Mesendoderm (in vitro differentiated cells): ENCODE data around the gene SMTNL2.

Experiments used
- DNase-seq: peaks from one replicate; pipeline ENCODE4 v3.0.0; 2013
- H2AK5ac ChIP-seq: 2 replicates; pipeline ENCODE4 v1.6.1; 2013; ENCODE audit warnings: low read length, inconsistent platforms
- H2BK120ac ChIP-seq: 2 replicates; pipeline ENCODE4 v1.6.1; 2013; ENCODE audit warnings: low read depth, mild to moderate bottlenecking, low read length, moderate library complexity, mixed read lengths
- H2BK15ac ChIP-seq: replicated peaks from 2 replicates; pipeline ENCODE4 v1.6.1; 2013; ENCODE audit warnings: low read depth, mild to moderate bottlenecking, moderate library complexity
- H2BK5ac ChIP-seq: 2 replicates; pipeline ENCODE4 v1.6.1; 2013; ENCODE audit warnings: low read length, inconsistent platforms
- H3K18ac ChIP-seq: 2 replicates; pipeline ENCODE4 v1.6.1; 2013; ENCODE audit warnings: mild to moderate bottlenecking, low read length, mixed read lengths
- H3K23ac ChIP-seq: one replicate; pipeline ENCODE4 v1.6.1; 2013; ENCODE audit warnings: low read length
- H3K27ac ChIP-seq: 2 replicates; pipeline ENCODE4 v1.5.1; 2013; ENCODE audit warnings: low read depth, mild to moderate bottlenecking, inconsistent platforms, low read length, moderate library complexity
- H3K27me3 ChIP-seq: 2 replicates; pipeline ENCODE4 v1.6.1; 2013; ENCODE audit warnings: low read length, control low read depth, mild to moderate bottlenecking, inconsistent platforms; ENCODE audit not compliant: insufficient read depth, poor library complexity
- H3K36me3 ChIP-seq: 2 replicates; pipeline ENCODE4 v1.6.1; 2013; ENCODE audit warnings: low read length, inconsistent platforms; ENCODE audit not compliant: control insufficient read depth, insufficient read depth
- H3K4ac ChIP-seq: one replicate; pipeline ENCODE4 v1.6.1; 2013; ENCODE audit warnings: low read depth, mild to moderate bottlenecking, low read length, moderate library complexity
- H3K4me1 ChIP-seq: 2 replicates; pipeline ENCODE4 v1.6.1; 2013; ENCODE audit warnings: low read depth, low read length, inconsistent platforms; ENCODE audit not compliant: control insufficient read depth
- H3K4me2 ChIP-seq: 2 replicates; pipeline ENCODE4 v1.6.1; 2013; ENCODE audit warnings: low read length
- H3K4me3 ChIP-seq: 2 replicates; pipeline ENCODE4 v1.5.1; 2013; ENCODE audit warnings: mild to moderate bottlenecking, low read length
- H3K56ac ChIP-seq: one replicate; pipeline ENCODE4 v1.6.1; 2013; ENCODE audit warnings: low read length
- H3K79me1 ChIP-seq: 2 replicates; pipeline ENCODE4 v1.6.1; 2013; ENCODE audit warnings: low read length, inconsistent platforms
- H3K79me2 ChIP-seq: 2 replicates; pipeline ENCODE4 v1.6.1; 2013; ENCODE audit warnings: mild to moderate bottlenecking, low read length; ENCODE audit not compliant: control insufficient read depth, insufficient read depth
- H3K9ac ChIP-seq: 2 replicates; pipeline ENCODE4 v1.6.1; 2013; ENCODE audit warnings: low read length, inconsistent platforms
- H4K5ac ChIP-seq: one replicate; pipeline ENCODE4 v1.6.1; 2013; ENCODE audit warnings: low read length
- H4K8ac ChIP-seq: one replicate; pipeline ENCODE4 v1.6.1; 2013; ENCODE audit warnings: low read depth, mild to moderate bottlenecking, control low read depth, low read length, moderate library complexity
- WGBS: extraction: QIAGEN DNeasy Blood & Tissue Kit; methylation state at CpG from one replicate; pipeline ENCODE4 v1.1.7; 2013; ENCODE audit warnings: low lambda C conversion rate, missing lambda C conversion rate; ENCODE audit not compliant: insufficient coverage; ENCODE audit errors: extremely low coverage; 5-methylcytosine and 5-hydroxymethylcytosine counted together

The SMTNL2 gene

DNA sequence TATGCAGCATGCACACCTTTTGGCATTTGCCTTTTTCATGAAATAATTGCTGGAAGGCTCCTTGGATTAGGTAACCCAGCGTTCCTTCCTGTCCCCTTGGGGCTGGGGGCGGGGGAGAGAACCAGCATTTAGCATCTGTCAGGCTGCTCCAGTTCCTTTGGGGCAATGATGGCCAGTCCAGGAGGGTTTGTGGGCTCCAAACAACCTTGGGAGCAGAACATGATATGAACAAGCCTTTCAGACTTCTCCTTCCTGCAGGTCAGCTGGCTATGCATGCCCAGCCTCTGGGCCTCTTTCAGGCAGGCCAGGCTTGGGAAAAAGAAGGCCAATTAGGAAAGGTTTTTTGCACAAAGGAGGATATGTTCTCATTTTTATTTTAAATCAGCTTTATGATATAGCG, 1.1 kb upstream of the SMTNL2 start:
- H3K9ac ChIP-seq = no peak overlapping the region
- no CpG with 5 or more reads among the region's 3 CpGs for WGBS
- no peak overlapping the region for H3K23ac ChIP-seq
- DNase-seq = no peak
- H4K5ac ChIP-seq = no peak overlapping the region
- no peak overlapping the region for H3K18ac ChIP-seq
- H3K79me2 ChIP-seq = no peaks in the 10 kb centered on the region
- no peak overlapping the region for H2AK5ac ChIP-seq
- H4K8ac ChIP-seq = no peak overlapping the region
- H2BK120ac ChIP-seq = no peak overlapping the region
- peaks cover 15% of the 10 kb centered on the region for H3K27me3 ChIP-seq
- no peak overlapping the region for H3K27ac ChIP-seq
- H3K79me1 ChIP-seq = no peaks in the 10 kb centered on the region
- no peaks in the 10 kb centered on the region for H3K4me1 ChIP-seq
- no peak overlapping the region for H3K4me3 ChIP-seq
- H3K4me2 ChIP-seq = no peak overlapping the region
- H3K36me3 ChIP-seq = no peaks in the 10 kb centered on the region
- H3K56ac ChIP-seq = no peak overlapping the region
- H3K4ac ChIP-seq = no peak overlapping the region
- no peak overlapping the region for H2BK15ac ChIP-seq
- H2BK5ac ChIP-seq = no peak overlapping the region

DNA sequence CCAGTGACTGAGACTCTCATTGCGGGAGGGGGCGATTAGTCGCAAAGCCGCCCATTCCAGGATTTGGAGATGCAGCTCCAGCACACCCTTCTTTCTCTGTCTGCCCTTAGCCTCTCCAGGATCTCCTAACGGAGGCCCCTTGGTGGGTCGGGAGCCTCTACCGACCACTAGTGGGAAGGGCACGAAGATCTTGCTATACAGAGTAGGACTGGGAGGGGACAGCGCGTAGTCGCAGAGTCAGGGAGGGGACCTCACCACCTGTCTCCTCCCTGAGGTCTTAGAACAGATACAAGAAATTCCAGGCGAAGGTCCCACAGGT, 588 bp upstream of the SMTNL2 start:
- H3K9ac ChIP-seq = peak overlapping the region; percentile 19
- H3K4ac ChIP-seq = no peak overlapping the region
- H3K27ac ChIP-seq = no peak overlapping the region
- no peak overlapping the region for H3K56ac ChIP-seq
- H2AK5ac ChIP-seq = no peak overlapping the region
- no peak overlapping the region for H3K4me3 ChIP-seq
- no CpG with 5 or more reads among the region's 12 CpGs for WGBS
- no peak overlapping the region for H4K5ac ChIP-seq
- peak; percentile 80 for DNase-seq
- H3K4me2 ChIP-seq = peak overlapping the region; percentile 78
- no peak overlapping the region for H3K18ac ChIP-seq
- H3K36me3 ChIP-seq = no peaks in the 10 kb centered on the region
- H3K79me1 ChIP-seq = no peaks in the 10 kb centered on the region
- no peak overlapping the region for H2BK15ac ChIP-seq
- peaks cover 15% of the 10 kb centered on the region for H3K27me3 ChIP-seq
- no peak overlapping the region for H2BK120ac ChIP-seq
- no peaks in the 10 kb centered on the region for H3K79me2 ChIP-seq
- H4K8ac ChIP-seq = no peak overlapping the region
- no peak overlapping the region for H3K23ac ChIP-seq
- no peaks in the 10 kb centered on the region for H3K4me1 ChIP-seq
- no peak overlapping the region for H2BK5ac ChIP-seq

DNA sequence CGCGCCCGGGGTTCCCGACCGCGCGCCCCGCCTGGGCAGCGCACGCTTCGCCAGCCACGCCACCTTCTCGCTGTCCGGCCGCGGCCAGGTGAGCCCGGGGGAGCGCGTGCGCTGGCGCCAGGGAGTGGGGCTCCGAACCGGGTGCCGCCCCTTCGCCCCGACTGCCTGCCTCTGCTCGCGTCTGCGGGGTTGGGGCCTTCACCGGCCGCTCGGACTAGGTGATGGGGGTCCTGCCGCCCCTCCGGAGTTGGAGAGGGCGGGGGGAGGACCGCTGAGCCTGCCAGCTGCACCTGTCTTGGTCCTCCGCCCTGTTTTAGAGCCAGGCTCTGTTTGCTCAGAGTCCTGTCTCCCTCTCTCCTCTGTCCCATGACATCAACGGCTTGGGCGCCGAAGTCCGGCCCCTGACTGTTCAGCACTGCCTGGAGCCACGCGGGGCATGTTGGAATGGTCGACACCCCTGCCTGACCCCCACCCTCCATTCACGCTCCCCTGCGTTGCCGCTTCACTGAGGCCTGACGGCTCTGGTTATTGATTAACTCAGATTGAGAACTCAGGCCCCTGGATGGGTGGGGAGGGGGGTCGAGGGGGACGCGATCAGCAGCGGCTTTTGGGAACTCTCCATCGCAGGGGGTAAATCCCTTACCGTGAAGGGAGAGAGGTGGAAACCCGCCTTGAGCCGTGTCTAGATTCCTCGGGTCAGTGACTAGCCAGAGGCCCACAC, 748 bp downstream of the SMTNL2 start:
- H3K79me2 ChIP-seq = no peaks in the 10 kb centered on the region
- no peak overlapping the region for H3K18ac ChIP-seq
- no peak overlapping the region for H2AK5ac ChIP-seq
- H3K79me1 ChIP-seq = no peaks in the 10 kb centered on the region
- DNase-seq = no peak
- H3K23ac ChIP-seq = no peak overlapping the region
- no peak overlapping the region for H2BK120ac ChIP-seq
- H3K4ac ChIP-seq = no peak overlapping the region
- H3K4me1 ChIP-seq = no peaks in the 10 kb centered on the region
- H3K9ac ChIP-seq = no peak overlapping the region
- no peak overlapping the region for H2BK5ac ChIP-seq
- WGBS = no CpG with 5 or more reads among the region's 57 CpGs
- H3K27me3 ChIP-seq = peaks cover 15% of the 10 kb centered on the region
- no peaks in the 10 kb centered on the region for H3K36me3 ChIP-seq
- H3K27ac ChIP-seq = no peak overlapping the region
- no peak overlapping the region for H2BK15ac ChIP-seq
- no peak overlapping the region for H4K5ac ChIP-seq
- peak overlapping the region; percentile 42 for H3K56ac ChIP-seq
- no peak overlapping the region for H3K4me3 ChIP-seq
- H3K4me2 ChIP-seq = peak overlapping the region; percentile 51
- H4K8ac ChIP-seq = no peak overlapping the region

DNA sequence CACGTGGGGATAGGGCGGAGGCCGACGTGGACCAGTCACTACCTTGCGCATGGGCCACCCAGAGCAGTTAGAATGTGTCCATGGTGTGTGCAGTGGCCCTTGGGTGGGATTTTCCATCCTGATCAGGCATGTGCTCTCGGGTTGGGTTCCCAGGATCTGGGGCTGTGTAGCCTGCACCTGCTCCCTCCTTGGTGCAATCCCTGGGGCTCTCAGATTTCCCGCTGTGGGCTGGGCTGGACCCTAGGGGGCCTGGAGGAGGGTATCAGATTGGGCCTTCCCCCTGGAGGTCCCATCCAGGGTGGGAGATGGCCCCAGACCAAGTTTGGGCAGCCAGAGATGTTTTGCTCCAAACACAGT, 1.3 kb downstream of the SMTNL2 start:
- Histone ChIP-seq H3K79me2 (no peaks in the 10 kb centered on the region), H3K27ac (no peak overlapping the region), H4K8ac (no peak overlapping the region), H3K4me3 (no peak overlapping the region), H3K79me1 (no peaks in the 10 kb centered on the region), H3K4me2 (no peak overlapping the region), H3K36me3 (no peaks in the 10 kb centered on the region), H3K4ac (no peak overlapping the region), H3K4me1 (no peaks in the 10 kb centered on the region), H3K18ac (no peak overlapping the region), H3K27me3 (peaks cover 15% of the 10 kb centered on the region), H4K5ac (no peak overlapping the region), H2BK5ac (no peak overlapping the region), H2BK15ac (no peak overlapping the region), H3K23ac (no peak overlapping the region), H3K9ac (no peak overlapping the region), H2AK5ac (no peak overlapping the region), H3K56ac (no peak overlapping the region), H2BK120ac (no peak overlapping the region)
- DNase-seq = no peak
- no CpG with 5 or more reads among the region's 7 CpGs for WGBS

DNA sequence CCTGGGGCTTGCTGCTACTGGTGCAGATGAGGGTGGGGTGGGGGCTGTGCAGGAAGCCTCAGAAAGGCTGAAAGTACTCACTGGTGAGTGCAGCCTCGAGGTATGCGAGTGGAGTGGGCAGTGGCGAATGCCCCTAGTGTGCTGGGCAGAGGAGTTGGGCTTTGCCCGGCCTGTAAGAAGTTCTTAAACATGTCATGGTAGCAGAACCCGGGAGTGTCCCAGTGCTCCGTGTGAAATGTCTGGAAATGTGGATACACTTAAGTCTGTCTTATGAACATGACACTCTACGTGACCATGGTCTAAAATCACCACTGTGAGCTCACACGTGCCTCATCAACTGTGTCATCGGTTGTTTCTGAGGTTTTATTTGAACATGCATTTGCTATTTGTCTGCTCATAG, 1.7 kb downstream of the SMTNL2 start:
- Histone ChIP-seq H3K4me2 (no peak overlapping the region), H3K27me3 (peaks cover 15% of the 10 kb centered on the region)
- no CpG with 5 or more reads among the region's 9 CpGs for WGBS

DNA sequence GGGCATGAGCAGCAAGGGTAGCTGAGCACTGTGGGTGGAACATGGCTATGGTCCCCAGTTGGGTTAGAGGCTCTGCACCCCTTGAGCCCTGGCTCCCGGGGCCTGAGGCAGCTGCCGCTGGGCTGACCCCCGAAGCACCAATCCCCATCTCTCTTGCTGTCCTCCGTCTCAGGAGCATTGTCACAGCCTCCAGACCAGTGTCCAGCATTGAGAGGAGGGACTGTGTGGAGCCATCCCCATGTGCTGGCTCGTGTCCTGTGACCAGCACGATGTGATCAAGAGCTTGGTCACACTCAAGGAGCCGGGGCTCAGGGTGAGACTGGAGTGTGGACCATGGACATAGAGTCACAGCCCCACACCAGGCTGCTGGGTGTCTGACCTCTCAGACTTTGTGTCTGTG, 2.9 kb downstream of the SMTNL2 start:
- Histone ChIP-seq H4K8ac (no peak overlapping the region), H3K4me2 (no peak overlapping the region), H2BK15ac (no peak overlapping the region), H3K9ac (no peak overlapping the region), H3K23ac (no peak overlapping the region), H3K27me3 (peaks cover 15% of the 10 kb centered on the region), H3K79me2 (no peaks in the 10 kb centered on the region), H3K79me1 (no peaks in the 10 kb centered on the region), H2AK5ac (no peak overlapping the region), H3K4me1 (no peaks in the 10 kb centered on the region), H4K5ac (no peak overlapping the region), H3K27ac (no peak overlapping the region), H3K18ac (no peak overlapping the region), H3K4me3 (no peak overlapping the region), H3K36me3 (no peaks in the 10 kb centered on the region), H3K4ac (no peak overlapping the region), H3K56ac (no peak overlapping the region), H2BK120ac (no peak overlapping the region), H2BK5ac (no peak overlapping the region)
- no peak for DNase-seq
- no CpG with 5 or more reads among the region's 7 CpGs for WGBS

More for the DNA sequence above, 1.7 kb downstream of the SMTNL2 start:
- H3K27ac ChIP-seq = no peak overlapping the region
- no peak overlapping the region for H2BK5ac ChIP-seq
- no peak overlapping the region for H3K9ac ChIP-seq
- H3K79me1 ChIP-seq = no peaks in the 10 kb centered on the region
- no peak overlapping the region for H3K4me3 ChIP-seq
- H2AK5ac ChIP-seq = no peak overlapping the region
- no peaks in the 10 kb centered on the region for H3K4me1 ChIP-seq
- no peak overlapping the region for H3K56ac ChIP-seq
- H3K18ac ChIP-seq = no peak overlapping the region
- no peaks in the 10 kb centered on the region for H3K79me2 ChIP-seq
- no peak overlapping the region for H4K8ac ChIP-seq
- no peak overlapping the region for H2BK15ac ChIP-seq
- H3K4ac ChIP-seq = no peak overlapping the region
- no peak overlapping the region for H2BK120ac ChIP-seq
- no peak overlapping the region for H3K23ac ChIP-seq
- DNase-seq = no peak
- H3K36me3 ChIP-seq = no peaks in the 10 kb centered on the region
- H4K5ac ChIP-seq = no peak overlapping the region
